ENCODE measurements around the gene RAB31. TPM values are rescaled to one million over a fixed set of nuclear protein-coding genes. Genes with fewer than 3 reads are reported as not detected.

RAB31 gene
- total RNA-seq, 1 donor from 2014 or later, result 19.7 TPM

DNA sequence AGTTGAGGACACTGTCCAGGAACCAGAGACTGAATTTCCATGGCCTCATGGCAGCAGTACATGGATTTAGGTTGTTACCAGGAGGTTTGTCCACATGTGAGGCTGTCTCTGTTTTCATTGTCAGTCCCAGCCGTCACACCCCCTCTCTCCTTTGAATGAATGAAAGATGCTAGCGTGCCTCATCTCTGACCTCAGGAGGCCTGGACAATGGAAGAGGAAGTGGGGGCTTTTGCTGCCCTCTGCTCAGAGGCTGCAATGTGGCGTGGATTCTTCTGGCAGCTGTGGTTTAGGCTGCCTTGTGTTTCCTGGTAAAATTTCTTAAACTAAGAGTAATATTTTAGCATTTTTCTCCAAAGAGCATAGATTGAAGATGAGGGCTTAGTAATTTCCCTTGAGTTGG, 47.5 kb downstream of the RAB31 start:
- H3K27ac Mint-ChIP-seq, result no peak overlapping the region
- no peak for DNase-seq (ENCODE audit: extremely low spot score, unreplicated experiment)
- no peak overlapping the region for H3K4me3 Mint-ChIP-seq

DNA sequence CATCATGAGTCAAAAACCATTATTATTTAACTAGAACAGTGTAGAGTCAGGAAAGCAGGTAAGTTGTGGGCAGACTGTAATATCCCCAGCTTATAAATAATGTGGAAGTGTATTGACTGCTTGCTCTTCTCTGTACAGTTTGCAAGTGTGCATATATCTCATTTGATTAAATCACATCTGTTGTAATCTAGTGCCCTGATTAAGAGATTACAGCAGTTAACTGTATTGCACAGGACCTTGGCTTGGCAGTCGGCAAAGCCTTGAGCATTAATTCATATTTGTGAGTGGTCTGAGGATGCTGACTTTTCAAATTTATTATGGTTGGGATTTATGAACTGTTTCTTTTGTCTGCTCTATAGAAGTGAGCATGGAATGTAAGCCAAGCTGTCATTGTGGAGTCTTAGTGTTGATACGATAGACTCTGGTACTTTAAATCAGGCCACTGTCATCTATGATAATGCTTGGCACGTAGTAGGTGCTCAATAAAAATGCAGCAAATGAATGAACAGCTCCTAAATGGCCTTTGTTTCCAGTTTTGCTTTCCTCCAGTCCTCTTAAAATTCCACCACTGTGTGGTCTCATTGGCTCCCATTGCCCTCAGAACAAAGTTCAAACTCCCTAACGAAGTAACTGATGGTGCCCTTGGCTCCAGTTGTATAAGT, 48.3 kb downstream of the RAB31 start:
- peaks cover 3% of the 10 kb centered on the region for H3K27me3 Mint-ChIP-seq
- DNase-seq (ENCODE audit: extremely low spot score, unreplicated experiment), result no peak
- H3K4me3 Mint-ChIP-seq, result no peak overlapping the region
- no peaks in the 10 kb centered on the region for H3K36me3 Mint-ChIP-seq
- H3K27ac Mint-ChIP-seq, result no peak overlapping the region
- no peaks in the 10 kb centered on the region for H3K9me3 Mint-ChIP-seq
- peaks cover 20% of the 10 kb centered on the region for H3K4me1 Mint-ChIP-seq (ENCODE audit: unreplicated experiment)
- TF ChIP-seq, protein P1, sequence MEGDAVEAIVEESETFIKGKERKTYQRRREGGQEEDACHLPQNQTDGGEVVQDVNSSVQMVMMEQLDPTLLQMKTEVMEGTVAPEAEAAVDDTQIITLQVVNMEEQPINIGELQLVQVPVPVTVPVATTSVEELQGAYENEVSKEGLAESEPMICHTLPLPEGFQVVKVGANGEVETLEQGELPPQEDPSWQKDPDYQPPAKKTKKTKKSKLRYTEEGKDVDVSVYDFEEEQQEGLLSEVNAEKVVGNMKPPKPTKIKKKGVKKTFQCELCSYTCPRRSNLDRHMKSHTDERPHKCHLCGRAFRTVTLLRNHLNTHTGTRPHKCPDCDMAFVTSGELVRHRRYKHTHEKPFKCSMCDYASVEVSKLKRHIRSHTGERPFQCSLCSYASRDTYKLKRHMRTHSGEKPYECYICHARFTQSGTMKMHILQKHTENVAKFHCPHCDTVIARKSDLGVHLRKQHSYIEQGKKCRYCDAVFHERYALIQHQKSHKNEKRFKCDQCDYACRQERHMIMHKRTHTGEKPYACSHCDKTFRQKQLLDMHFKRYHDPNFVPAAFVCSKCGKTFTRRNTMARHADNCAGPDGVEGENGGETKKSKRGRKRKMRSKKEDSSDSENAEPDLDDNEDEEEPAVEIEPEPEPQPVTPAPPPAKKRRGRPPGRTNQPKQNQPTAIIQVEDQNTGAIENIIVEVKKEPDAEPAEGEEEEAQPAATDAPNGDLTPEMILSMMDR (conservative IDR thresholded peaks at IDR 0.05), result no peak

More for the DNA sequence above, 47.5 kb downstream of the RAB31 start:
- Mint-ChIP-seq H3K36me3 (no peaks in the 10 kb centered on the region), H3K4me1 (ENCODE audit: unreplicated experiment) (peaks cover 20% of the 10 kb centered on the region), H3K9me3 (no peaks in the 10 kb centered on the region), H3K27me3 (peaks cover 3% of the 10 kb centered on the region)
- TF ChIP-seq, protein P1 (conservative IDR thresholded peaks at IDR 0.05), result no peak

DNA sequence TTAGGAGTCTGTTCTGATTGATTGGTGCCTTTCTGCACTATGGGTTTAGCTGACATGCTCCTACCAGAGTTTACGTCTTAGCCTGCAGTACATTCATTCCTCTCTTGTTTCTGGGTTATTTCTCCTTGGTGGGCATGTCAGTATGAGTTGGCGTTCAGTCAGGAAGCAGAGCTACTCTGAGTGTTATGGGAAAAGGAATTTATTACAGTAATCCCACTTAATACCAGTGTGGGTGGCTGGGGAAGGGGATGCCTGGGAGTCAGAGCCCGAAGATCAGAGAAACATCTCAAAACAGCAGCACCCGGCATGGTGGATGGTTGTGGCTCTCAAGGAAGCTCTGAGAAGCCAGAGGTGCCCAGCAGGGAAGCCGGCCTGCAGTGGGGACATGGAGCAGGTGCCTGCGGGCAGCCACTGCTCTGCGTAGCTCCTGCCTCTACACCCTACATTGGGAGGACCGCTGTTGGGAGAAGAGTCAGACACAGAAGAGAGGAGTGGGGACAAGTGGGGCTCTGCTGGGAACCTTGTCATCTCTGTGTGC, 48.9 kb downstream of the RAB31 start:
- no peaks in the 10 kb centered on the region for H3K36me3 Mint-ChIP-seq
- no peak for DNase-seq (ENCODE audit: extremely low spot score, unreplicated experiment)
- H3K27ac Mint-ChIP-seq, result no peak overlapping the region
- peaks cover 20% of the 10 kb centered on the region for H3K4me1 Mint-ChIP-seq (ENCODE audit: unreplicated experiment)
- no peak overlapping the region for H3K4me3 Mint-ChIP-seq
- peaks cover 3% of the 10 kb centered on the region for H3K27me3 Mint-ChIP-seq
- TF ChIP-seq, protein P1 (conservative IDR thresholded peaks at IDR 0.05), result no peak
- no peaks in the 10 kb centered on the region for H3K9me3 Mint-ChIP-seq

DNA sequence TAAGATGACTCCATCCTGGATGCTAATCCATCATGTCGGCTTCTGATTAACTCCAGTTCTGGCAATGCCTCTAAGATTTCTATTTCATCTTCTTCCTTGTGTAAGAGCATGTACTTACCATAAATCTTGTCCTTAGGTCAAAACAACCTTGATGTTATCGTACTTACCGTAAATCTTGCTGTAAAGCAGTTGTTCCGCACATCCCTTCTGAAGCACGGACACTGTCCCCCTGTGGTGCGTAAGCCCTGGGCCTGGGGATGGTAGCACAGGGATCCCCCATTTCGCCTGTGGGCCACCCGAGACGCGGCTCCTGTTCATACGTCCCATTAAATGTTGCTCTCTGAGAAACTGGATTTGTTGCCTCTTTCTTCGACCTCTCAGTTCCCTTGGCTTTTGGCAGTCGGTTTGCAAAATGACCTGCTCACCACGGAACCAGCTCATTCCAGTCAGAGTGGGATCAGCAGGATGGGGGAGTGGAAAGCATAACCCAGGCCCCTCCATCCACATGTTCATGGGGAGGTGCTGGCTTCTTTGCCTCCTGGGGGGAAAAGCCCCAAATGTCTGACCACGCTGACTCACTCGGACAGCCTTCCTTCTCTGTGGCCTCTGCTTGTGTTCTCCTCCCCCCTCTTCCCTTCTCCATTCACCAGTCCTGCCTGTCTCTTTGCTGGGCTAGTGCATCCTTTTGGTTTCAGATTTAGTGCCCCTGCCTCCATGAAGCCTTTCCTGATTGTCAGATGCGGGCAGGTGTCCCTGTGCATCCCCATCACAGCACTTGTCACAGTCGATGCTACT, 49.9 kb downstream of the RAB31 start:
- H3K36me3 Mint-ChIP-seq, result no peaks in the 10 kb centered on the region
- peak overlapping the region; percentile 15 for H3K27ac Mint-ChIP-seq
- TF ChIP-seq, protein P1 (conservative IDR thresholded peaks at IDR 0.05), result no peak
- no peak for DNase-seq (ENCODE audit: extremely low spot score, unreplicated experiment)
- H3K4me3 Mint-ChIP-seq, result no peak overlapping the region
- peaks cover 20% of the 10 kb centered on the region for H3K4me1 Mint-ChIP-seq (ENCODE audit: unreplicated experiment)
- H3K9me3 Mint-ChIP-seq, result peaks cover 3% of the 10 kb centered on the region
- H3K27me3 Mint-ChIP-seq, result peaks cover 3% of the 10 kb centered on the region

DNA sequence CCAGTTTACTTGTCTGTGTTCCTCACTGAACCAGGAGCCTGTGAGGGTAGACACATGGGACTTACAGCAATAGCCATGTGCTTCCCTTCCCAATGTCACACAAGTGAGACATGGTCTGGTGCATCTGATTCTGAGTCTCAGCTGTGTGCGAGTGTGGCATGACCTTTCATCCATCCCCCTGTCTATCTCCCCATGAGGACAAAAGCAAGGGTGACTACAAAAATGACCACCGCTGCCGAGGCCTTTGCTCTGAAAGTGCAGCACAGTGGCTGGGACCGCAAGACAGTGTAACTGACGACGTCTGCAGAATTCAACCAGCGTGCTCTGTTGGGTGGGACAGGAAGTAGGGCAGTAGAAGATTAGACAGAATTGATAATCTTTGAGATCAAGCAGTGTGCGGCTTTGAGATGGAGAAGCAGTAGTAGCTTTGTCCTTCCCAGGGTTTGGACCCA, 50.5 kb downstream of the RAB31 start:
- Mint-ChIP-seq H3K9me3 (peaks cover 3% of the 10 kb centered on the region), H3K36me3 (no peaks in the 10 kb centered on the region), H3K4me1 (ENCODE audit: unreplicated experiment) (peaks cover 20% of the 10 kb centered on the region), H3K27me3 (peaks cover 3% of the 10 kb centered on the region), H3K27ac (no peak overlapping the region), H3K4me3 (no peak overlapping the region)
- DNase-seq (ENCODE audit: extremely low spot score, unreplicated experiment), result no peak
- TF ChIP-seq, protein P1 (conservative IDR thresholded peaks at IDR 0.05), result no peak

All from type B pancreatic cell (in vitro differentiated cells).